Measurements from ENCODE around the gene CLCA2.

The CLCA2 gene

DNA sequence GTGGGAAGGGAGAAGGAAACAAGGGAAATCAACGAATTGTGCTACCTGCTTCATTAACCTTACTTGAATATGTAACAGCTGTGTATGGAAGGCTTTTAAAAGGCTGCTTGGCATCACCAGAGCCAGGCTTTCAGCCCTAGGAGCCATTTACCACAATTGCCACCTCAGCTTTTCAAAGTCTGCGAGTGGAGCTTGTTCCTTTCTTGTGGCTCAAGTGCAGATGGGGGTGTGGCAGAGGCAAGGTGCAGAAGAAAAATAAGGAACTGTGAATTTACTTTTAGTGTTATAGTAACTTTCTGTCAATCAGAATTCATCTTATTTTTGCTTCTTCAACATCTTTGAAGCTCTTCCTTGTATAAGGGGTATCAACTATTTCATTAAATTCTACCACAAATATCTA is 17.6 kb downstream of the CLCA2 start:
- H4K20me1 ChIP-seq (ENCODE audit: insufficient read depth, low read length, poor library complexity, severe bottlenecking), result no peaks in the 10 kb centered on the region
- no peaks in the 10 kb centered on the region for H3K79me2 ChIP-seq (ENCODE audit: insufficient read depth, low read length)
- H3K4me2 ChIP-seq (ENCODE audit: low read depth, low read length, poor library complexity, severe bottlenecking), result no peak overlapping the region
- no peaks in the 10 kb centered on the region for H3F3A ChIP-seq (ENCODE audit: low read depth)
- H3K9me3 ChIP-seq (ENCODE audit: insufficient read depth, low read depth, low read length), result no peaks in the 10 kb centered on the region
- no peaks in the 10 kb centered on the region for H3K36me3 ChIP-seq (ENCODE audit: insufficient read depth, low read length)
- no peak overlapping the region for H3K9ac ChIP-seq (ENCODE audit: low read depth, low read length, poor library complexity, severe bottlenecking)
- H3K4me3 ChIP-seq (ENCODE audit: low read length, poor library complexity, severe bottlenecking), result no peak overlapping the region
- no peaks in the 10 kb centered on the region for H3K27me3 ChIP-seq (ENCODE audit: insufficient read depth, low read length, poor library complexity, severe bottlenecking)
- H2AFZ ChIP-seq (ENCODE audit: low read length), result no peak overlapping the region
- TF ChIP-seq, protein P1, sequence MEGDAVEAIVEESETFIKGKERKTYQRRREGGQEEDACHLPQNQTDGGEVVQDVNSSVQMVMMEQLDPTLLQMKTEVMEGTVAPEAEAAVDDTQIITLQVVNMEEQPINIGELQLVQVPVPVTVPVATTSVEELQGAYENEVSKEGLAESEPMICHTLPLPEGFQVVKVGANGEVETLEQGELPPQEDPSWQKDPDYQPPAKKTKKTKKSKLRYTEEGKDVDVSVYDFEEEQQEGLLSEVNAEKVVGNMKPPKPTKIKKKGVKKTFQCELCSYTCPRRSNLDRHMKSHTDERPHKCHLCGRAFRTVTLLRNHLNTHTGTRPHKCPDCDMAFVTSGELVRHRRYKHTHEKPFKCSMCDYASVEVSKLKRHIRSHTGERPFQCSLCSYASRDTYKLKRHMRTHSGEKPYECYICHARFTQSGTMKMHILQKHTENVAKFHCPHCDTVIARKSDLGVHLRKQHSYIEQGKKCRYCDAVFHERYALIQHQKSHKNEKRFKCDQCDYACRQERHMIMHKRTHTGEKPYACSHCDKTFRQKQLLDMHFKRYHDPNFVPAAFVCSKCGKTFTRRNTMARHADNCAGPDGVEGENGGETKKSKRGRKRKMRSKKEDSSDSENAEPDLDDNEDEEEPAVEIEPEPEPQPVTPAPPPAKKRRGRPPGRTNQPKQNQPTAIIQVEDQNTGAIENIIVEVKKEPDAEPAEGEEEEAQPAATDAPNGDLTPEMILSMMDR (conservative IDR thresholded peaks at IDR 0.05; ENCODE audit: low read length), result no peak
- no peak for TF ChIP-seq EZH2phosphoT487 (IDR thresholded peaks at IDR 0.05; ENCODE audit: borderline replicate concordance)
- H3K4me1 ChIP-seq (ENCODE audit: insufficient read depth, low read length, poor library complexity, severe bottlenecking), result no peaks in the 10 kb centered on the region
- H3K9me2 ChIP-seq (replicated peaks; ENCODE audit: low read depth, low read length), result no peaks in the 10 kb centered on the region

GRCh38 chr1:86441997-86442396 is 18.0 kb downstream of the CLCA2 start:
- Histone ChIP-seq H3K4me1 (ENCODE audit: insufficient read depth, low read length, poor library complexity, severe bottlenecking) (no peaks in the 10 kb centered on the region), H3K4me3 (ENCODE audit: low read length, poor library complexity, severe bottlenecking) (no peak overlapping the region), H3K79me2 (ENCODE audit: insufficient read depth, low read length) (no peaks in the 10 kb centered on the region), H3K9me3 (ENCODE audit: insufficient read depth, low read depth, low read length) (no peaks in the 10 kb centered on the region), H4K20me1 (ENCODE audit: insufficient read depth, low read length, poor library complexity, severe bottlenecking) (no peaks in the 10 kb centered on the region), H2AFZ (ENCODE audit: low read length) (no peak overlapping the region), H3K4me2 (ENCODE audit: low read depth, low read length, poor library complexity, severe bottlenecking) (no peak overlapping the region), H3K27me3 (ENCODE audit: insufficient read depth, low read length, poor library complexity, severe bottlenecking) (no peaks in the 10 kb centered on the region), H3K36me3 (ENCODE audit: insufficient read depth, low read length) (no peaks in the 10 kb centered on the region), H3F3A (ENCODE audit: low read depth) (no peaks in the 10 kb centered on the region), H3K9ac (ENCODE audit: low read depth, low read length, poor library complexity, severe bottlenecking) (no peak overlapping the region), H3K9me2 (replicated peaks; ENCODE audit: low read depth, low read length) (no peaks in the 10 kb centered on the region)
- TF ChIP-seq, protein P1 (conservative IDR thresholded peaks at IDR 0.05; ENCODE audit: low read length), result no peak
- no peak for TF ChIP-seq EZH2phosphoT487 (IDR thresholded peaks at IDR 0.05; ENCODE audit: borderline replicate concordance)

DNA sequence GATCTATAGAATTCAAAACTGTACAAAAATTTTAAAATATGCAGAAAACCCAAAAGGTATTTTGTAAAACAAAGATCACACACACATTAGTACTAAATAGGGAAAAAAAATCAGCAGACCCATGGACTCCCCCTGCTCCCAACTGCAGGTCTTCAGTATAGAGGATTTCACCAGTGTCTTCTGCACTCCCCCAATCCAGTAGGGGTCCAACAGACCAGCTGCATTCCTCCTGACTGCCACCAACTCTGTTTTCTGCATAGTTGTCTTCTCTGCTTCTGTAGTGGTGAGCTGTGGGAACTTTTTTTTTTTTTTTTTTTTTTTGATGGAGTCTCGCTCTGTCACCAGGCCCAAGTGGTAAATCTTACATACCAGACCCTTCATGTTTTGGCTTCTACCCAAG is 21.9 kb downstream of the CLCA2 start:
- Histone ChIP-seq H2AFZ (ENCODE audit: low read length) (no peak overlapping the region), H3K27me3 (ENCODE audit: insufficient read depth, low read length, poor library complexity, severe bottlenecking) (no peaks in the 10 kb centered on the region), H3F3A (ENCODE audit: low read depth) (no peaks in the 10 kb centered on the region), H3K4me2 (ENCODE audit: low read depth, low read length, poor library complexity, severe bottlenecking) (no peak overlapping the region), H3K9me3 (ENCODE audit: insufficient read depth, low read depth, low read length) (no peaks in the 10 kb centered on the region), H3K36me3 (ENCODE audit: insufficient read depth, low read length) (no peaks in the 10 kb centered on the region), H3K9ac (ENCODE audit: low read depth, low read length, poor library complexity, severe bottlenecking) (no peak overlapping the region), H3K9me2 (replicated peaks; ENCODE audit: low read depth, low read length) (no peaks in the 10 kb centered on the region), H3K4me3 (ENCODE audit: low read length, poor library complexity, severe bottlenecking) (no peak overlapping the region), H3K79me2 (ENCODE audit: insufficient read depth, low read length) (no peaks in the 10 kb centered on the region), H3K4me1 (ENCODE audit: insufficient read depth, low read length, poor library complexity, severe bottlenecking) (no peaks in the 10 kb centered on the region), H4K20me1 (ENCODE audit: insufficient read depth, low read length, poor library complexity, severe bottlenecking) (no peaks in the 10 kb centered on the region)
- TF ChIP-seq, protein P1 (conservative IDR thresholded peaks at IDR 0.05; ENCODE audit: low read length), result no peak
- no peak for TF ChIP-seq EZH2phosphoT487 (IDR thresholded peaks at IDR 0.05; ENCODE audit: borderline replicate concordance)
